Coronary artery (tissue), 2 donors: ENCODE data around the gene NHS.

Source experiments
- DNase-seq: peaks from one replicate; pipeline ENCODE4 v3.0.0-alpha.2; 2017; ENCODE audit warnings: low spot score
- H3K27ac ChIP-seq, 2 donors: fragments of 200-600 bp; sonication (generic); one replicate each; pipeline ENCODE4 v1.5.1; 2016 to 2019
- H3K4me3 ChIP-seq: fragments of 200-600 bp; sonication (generic); 2 replicates; pipeline ENCODE4 v1.5.1; 2016; ENCODE audit warnings: mild to moderate bottlenecking, moderate library complexity
- TF ChIP-seq, protein P1 (sequence below): fragments of 200-600 bp; sonication (generic); IDR thresholded peaks from one replicate; pipeline ENCODE4 v1.5.1; 2019; ENCODE audit warnings: antibody characterized with exemption

NHS gene

DNA sequence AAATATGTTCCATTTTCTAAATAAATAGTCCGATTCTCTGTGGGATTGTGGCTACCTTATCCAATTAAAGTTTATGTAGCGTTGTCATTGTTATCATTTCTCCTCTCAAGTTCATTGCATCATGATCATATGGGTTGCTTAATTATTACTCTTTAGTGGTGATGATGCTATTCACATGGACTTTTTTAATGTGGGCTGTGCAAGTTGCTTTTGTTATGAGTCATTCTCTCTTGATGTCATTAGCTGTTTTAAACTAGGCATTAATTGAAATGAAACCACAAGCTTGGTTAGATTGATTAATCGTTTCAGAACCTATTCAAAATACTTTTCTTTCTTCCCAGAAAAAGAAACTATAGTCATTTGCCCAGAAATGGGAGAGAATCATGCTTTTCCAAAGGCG lies 38.2 kb downstream of the NHS start:
- no peak overlapping the region for H3K4me3 ChIP-seq
- TF ChIP-seq, protein P1, sequence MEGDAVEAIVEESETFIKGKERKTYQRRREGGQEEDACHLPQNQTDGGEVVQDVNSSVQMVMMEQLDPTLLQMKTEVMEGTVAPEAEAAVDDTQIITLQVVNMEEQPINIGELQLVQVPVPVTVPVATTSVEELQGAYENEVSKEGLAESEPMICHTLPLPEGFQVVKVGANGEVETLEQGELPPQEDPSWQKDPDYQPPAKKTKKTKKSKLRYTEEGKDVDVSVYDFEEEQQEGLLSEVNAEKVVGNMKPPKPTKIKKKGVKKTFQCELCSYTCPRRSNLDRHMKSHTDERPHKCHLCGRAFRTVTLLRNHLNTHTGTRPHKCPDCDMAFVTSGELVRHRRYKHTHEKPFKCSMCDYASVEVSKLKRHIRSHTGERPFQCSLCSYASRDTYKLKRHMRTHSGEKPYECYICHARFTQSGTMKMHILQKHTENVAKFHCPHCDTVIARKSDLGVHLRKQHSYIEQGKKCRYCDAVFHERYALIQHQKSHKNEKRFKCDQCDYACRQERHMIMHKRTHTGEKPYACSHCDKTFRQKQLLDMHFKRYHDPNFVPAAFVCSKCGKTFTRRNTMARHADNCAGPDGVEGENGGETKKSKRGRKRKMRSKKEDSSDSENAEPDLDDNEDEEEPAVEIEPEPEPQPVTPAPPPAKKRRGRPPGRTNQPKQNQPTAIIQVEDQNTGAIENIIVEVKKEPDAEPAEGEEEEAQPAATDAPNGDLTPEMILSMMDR, result no peak
- no peak for DNase-seq
- no peak overlapping the region for H3K27ac ChIP-seq

DNA sequence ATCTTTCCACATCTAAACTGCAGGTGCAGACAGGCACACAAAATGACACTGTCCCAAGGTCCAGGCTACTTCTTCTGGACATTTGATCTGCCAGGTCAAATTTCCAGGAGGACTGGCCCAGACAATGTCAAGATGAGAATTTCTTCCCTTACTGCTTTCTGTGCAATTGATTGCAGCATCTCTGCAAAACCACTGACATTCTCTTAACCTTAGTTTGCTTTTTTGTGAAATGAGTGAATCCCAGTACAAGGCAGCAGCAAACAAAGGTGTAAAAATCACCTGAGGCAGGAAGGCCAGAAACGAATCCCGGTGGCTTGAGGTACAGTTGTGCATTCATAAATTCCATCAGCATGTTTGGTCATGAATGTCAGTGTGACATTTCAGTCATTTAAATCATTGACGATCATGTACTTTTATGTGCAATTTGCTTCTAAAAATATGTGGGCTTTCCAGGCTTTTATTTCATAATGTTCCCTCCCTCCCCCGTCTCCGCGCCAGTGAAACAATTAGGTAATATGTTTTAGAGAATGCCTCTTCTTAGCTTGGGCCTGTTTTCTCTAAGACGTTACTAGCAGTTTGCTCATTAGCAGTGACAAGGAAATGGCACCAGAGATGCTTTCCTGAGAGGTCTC lies 39.1 kb downstream of the NHS start:
- TF ChIP-seq, protein P1, result no peak
- H3K4me3 ChIP-seq, result peak overlapping the region; percentile 1
- DNase-seq, result no peak
- H3K27ac ChIP-seq, result no peak overlapping the region

DNA sequence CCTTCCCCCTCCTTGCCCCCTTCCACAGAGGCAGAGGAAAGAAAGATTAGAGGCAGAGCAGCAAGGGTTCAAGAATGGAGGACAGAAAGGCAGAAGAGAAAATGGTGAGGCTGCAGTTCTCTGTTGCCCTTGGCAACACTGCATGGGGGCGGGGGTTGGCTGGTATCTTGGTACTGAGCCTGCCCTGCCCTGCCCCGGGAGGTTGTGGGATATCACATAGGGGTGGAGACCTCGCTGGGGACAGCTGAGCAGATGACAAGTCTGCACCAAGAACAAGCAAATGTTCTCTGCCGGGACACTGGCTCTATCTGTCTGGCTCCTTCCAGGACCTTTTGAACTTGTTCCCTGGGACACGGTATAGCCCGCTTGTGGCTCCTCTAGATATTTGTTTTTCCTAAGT lies 39.8 kb downstream of the NHS start:
- TF ChIP-seq, protein P1, result no peak
- H3K27ac ChIP-seq, result no peak overlapping the region
- peak overlapping the region; percentile 1 for H3K4me3 ChIP-seq
- no peak for DNase-seq

DNA sequence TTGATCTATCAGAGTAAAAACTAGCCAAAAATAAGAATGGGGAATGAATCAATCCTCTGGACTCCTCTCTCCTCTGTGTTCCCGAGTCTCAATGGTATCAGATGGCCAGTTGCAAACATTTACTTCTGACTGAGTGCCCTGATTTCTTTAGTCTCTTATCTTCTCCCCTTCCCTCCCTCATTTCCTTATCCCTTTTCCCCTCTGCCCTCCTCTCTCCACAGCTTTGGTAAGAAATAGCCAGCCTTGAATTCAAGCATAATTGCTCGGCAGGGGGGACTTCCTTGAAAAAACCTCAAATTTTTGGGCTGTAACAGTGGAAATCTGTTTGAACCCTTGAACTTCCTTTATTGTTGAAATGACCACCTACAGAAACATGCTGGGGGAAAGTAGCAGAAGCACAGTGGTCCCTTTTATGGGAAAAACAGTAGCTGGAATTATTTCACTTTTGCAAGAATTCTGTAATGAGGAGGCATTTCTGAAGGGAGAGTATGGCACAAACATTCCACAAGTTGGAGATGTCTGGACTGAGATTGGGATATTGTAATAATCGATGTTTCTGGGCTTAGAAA lies 40.3 kb downstream of the NHS start:
- TF ChIP-seq, protein P1, result no peak
- no peak for DNase-seq
- no peak overlapping the region for H3K4me3 ChIP-seq
- H3K27ac ChIP-seq, result peak overlapping the region in 1 of 2 donors; percentile 0

DNA sequence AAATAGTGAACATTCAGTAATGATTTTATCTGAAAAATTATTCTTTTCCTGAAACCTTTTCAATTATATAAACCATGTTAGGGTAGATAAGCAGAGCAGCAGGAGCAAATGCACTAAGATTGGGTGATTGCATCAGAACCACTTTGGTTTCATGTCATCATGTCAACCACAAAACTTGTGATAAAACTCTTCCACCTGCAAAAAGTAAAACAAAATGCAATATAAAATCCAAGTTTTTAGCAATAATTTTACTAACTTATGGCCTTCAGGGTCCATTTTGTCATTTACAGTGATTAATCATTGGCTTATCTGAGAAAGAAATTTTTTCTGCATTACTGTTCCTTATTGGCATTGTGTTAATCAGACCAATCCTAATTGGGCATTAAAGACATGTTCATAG lies 42.4 kb downstream of the NHS start:
- H3K4me3 ChIP-seq, result no peak overlapping the region
- TF ChIP-seq, protein P1, result no peak
- no peak for DNase-seq
- no peak overlapping the region for H3K27ac ChIP-seq

DNA sequence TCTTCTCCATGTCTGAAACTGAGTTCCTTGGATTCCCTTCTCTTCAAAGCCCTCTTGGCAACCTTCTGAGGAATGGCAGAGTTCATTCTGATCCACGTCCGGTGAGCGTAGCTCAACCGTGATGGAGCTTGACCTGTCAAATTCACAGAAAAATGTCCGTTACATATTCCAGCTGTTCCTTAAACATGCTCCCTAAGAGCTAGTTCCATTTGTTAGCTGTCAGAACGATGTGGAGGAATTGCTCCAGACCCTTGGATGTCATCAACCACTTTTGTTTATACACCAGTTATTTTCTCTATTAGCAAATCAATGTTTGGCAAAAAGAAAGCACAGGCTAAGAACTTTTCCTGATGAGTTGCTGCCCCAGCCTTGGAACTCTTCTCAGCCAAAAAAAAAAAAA lies 50.1 kb downstream of the NHS start:
- DNase-seq, result no peak
- H3K4me3 ChIP-seq, result no peak overlapping the region
- TF ChIP-seq, protein P1, result no peak
- no peak overlapping the region for H3K27ac ChIP-seq

DNA sequence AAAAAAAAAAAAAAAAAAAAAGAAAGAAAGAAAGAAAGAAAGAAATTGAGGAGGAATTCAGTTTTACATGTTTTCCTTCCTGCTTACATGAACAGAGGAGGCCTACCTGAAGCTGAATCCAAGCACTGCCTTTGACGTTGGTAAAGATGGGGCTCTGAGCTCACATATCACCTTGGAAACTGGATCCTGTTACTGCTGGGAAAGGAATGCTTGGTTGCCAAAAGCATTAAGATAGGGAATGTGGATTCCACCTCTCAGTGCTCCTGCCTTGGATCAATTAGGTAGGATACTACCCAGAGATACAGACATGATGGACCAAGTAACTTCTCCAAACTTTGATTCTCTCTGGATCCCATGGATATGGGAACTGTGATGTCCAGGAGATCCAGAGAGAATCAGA lies 50.6 kb downstream of the NHS start:
- TF ChIP-seq, protein P1, result no peak
- DNase-seq, result no peak
- H3K4me3 ChIP-seq, result no peak overlapping the region
- H3K27ac ChIP-seq, result no peak overlapping the region
